Activated naive CD8-positive, alpha-beta T cell treated with anti-CD3 and anti-CD28 coated beads, Interleukin-2, amount 50 U/mL, for 24 hours (primary cell): Measurements from ENCODE around the gene CAP2.
"Not testable (repeated sequence)": the region's sequence is repeated elsewhere in the genome, so short reads cannot be mapped to it uniquely, and the experiment has no call there.

ENCODE experiments used
- ATAC-seq: fragments of 150-1000 bp; cut with Tn5 transposase; one replicate; pipeline ENCODE4 v1.10.0; 2021
- DNase-seq: peaks from one replicate; pipeline ENCODE4 v3.0.0; 2021
- H3K27ac Mint-ChIP-seq: one replicate; pipeline ENCODE4 v1.8.0; 2021; ENCODE audit warnings: mild to moderate bottlenecking, mixed read lengths
- H3K27me3 Mint-ChIP-seq: one replicate; pipeline ENCODE4 v1.8.0; 2021; ENCODE audit warnings: mixed read lengths
- H3K36me3 Mint-ChIP-seq: one replicate; pipeline ENCODE4 v1.8.0; 2021; ENCODE audit warnings: low read depth, mixed read lengths
- H3K4me1 Mint-ChIP-seq: one replicate; pipeline ENCODE4 v1.8.0; 2021; ENCODE audit warnings: mixed read lengths
- H3K4me3 Mint-ChIP-seq: one replicate; pipeline ENCODE4 v1.8.0; 2021; ENCODE audit warnings: mild to moderate bottlenecking, moderate library complexity, mixed read lengths
- H3K9me3 Mint-ChIP-seq: one replicate; pipeline ENCODE4 v1.8.0; 2021; ENCODE audit warnings: mixed read lengths

The CAP2 gene

DNA sequence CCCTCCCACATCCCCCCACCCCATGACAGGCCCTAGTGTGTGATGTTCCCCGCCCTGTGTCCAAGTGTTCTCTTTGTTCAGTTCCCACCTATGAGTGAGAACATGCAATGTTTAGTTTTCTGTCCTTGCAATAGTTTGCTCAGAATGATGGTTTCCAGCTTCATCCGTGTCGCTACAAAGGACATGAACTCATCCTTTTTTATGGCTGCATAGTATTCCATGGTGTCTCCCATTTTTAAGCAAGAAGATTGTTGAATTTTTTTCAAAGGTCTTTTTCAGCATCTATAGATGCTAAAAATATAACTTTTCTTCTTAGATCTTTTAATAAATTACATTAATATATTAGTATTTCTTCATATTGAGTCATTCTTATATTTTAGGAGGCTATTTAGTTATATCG is 47.4 kb downstream of the CAP2 start:
- not testable (repeated sequence) for H3K27me3 Mint-ChIP-seq, H3K4me1 Mint-ChIP-seq, H3K4me3 Mint-ChIP-seq, H3K27ac Mint-ChIP-seq, H3K9me3 Mint-ChIP-seq, ATAC-seq, H3K36me3 Mint-ChIP-seq, DNase-seq

DNA sequence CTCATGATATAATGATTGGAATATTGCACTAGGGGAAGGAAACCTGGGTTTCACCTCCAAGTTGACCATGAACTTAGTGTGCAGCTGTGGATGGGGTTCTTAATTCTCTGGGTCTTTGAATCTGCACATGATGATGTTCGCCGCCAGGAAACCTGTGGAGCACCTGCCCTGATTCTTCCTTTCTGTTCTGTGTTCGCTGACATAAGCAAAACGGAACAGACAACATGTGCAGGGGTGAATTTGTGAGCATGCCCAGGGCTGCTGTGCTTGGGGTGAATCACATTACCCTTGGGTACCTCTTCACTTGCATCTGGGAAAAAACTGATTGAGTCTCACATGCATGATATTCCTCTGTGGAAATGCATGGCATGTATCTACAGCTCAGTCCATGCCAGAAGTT is 48.8 kb downstream of the CAP2 start:
- no peaks in the 10 kb centered on the region for H3K36me3 Mint-ChIP-seq
- H3K27ac Mint-ChIP-seq = no peak overlapping the region
- peaks cover 5% of the 10 kb centered on the region for H3K27me3 Mint-ChIP-seq
- DNase-seq = no peak
- ATAC-seq = no peak
- no peak overlapping the region for H3K4me3 Mint-ChIP-seq
- no peaks in the 10 kb centered on the region for H3K9me3 Mint-ChIP-seq
- H3K4me1 Mint-ChIP-seq = no peaks in the 10 kb centered on the region

DNA sequence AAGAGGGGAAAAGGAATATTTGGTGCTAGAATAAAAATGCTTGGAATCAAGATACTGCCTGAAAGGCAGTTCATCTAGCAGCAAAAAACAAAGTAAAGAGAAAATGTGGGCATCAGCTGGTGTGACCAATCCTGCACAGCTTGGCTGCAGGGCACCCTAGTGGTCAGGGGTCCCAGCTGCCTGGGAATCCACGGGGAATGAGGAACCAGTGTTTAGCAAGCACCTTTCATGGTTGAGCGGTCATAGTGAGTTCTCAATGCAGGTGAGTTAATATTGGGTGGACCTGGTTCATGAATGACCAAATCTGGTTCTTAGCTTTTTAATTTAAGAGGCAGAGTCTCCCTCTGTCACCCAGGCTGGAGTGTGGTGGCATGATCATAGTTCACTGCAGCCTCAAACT is 53.3 kb downstream of the CAP2 start:
- H3K9me3 Mint-ChIP-seq = no peaks in the 10 kb centered on the region
- no peak for DNase-seq
- no peaks in the 10 kb centered on the region for H3K4me1 Mint-ChIP-seq
- no peaks in the 10 kb centered on the region for H3K36me3 Mint-ChIP-seq
- H3K27ac Mint-ChIP-seq = no peak overlapping the region
- ATAC-seq = no peak
- peaks cover 3% of the 10 kb centered on the region for H3K27me3 Mint-ChIP-seq
- H3K4me3 Mint-ChIP-seq = no peak overlapping the region

DNA sequence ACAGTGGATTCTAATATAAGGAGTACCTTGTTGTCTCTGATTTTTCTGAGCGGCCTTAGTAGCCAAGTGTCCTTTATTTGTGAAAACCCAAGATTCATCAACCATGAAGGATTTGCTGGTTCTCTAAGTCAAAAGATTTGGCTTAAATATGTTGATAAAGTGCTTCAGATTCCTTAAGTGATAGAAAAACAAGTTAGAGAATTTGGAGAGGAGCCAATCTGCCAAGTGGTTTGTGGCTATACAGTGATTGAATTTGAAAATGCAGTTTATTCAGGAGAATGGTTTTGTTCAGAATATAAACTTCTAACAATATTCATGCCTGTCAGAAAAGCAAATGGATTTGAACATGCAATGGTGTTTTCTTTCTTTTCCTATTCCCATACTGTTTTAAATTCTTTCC is 54.8 kb downstream of the CAP2 start:
- Mint-ChIP-seq H3K27me3 (peaks cover 3% of the 10 kb centered on the region), H3K4me3 (no peak overlapping the region), H3K36me3 (no peaks in the 10 kb centered on the region), H3K27ac (no peak overlapping the region), H3K9me3 (no peaks in the 10 kb centered on the region), H3K4me1 (no peaks in the 10 kb centered on the region)
- ATAC-seq = no peak
- DNase-seq = no peak

DNA sequence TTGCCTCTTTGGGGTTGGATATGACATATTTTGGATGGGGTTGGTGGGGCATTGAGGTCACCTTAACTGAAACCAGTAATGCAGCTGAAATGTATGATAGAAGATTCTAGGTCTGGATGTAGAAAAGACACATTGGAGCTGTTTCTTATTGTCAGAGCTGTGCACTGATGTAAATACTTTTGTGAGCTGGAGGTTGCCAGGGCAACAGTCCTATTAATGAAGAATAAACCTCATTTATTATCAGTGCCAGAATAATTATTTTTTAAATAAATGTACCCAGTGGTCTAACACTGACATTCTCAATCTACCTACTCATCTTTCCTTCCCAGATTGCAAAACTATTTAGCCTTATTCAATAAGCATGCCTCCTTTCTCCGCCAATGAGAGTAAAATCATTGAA is 57.0 kb downstream of the CAP2 start:
- Mint-ChIP-seq H3K36me3 (no peaks in the 10 kb centered on the region), H3K4me1 (no peaks in the 10 kb centered on the region), H3K27me3 (peaks cover 3% of the 10 kb centered on the region), H3K9me3 (no peaks in the 10 kb centered on the region), H3K4me3 (no peak overlapping the region), H3K27ac (no peak overlapping the region)
- ATAC-seq = no peak
- DNase-seq = no peak

DNA sequence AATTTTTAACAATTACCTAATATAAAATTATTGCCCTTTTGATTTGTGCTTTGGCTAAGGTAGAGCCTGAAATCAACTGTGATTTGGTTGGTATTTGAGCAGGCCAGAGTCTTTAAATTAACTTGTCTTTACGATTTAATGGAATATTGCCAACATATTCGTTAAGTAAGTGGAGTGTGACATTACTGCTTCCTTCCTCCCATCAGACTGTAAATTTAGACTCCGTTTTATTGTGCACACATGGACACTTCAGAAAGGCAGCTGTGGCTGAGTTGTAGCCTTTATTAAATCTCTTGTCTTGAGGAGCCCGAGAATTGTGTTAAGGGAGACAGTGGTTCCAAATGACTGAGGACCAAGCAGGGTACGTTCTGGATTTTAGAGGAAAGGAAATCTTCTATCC is 57.4 kb downstream of the CAP2 start:
- DNase-seq = no peak
- H3K27me3 Mint-ChIP-seq = peaks cover 3% of the 10 kb centered on the region
- no peaks in the 10 kb centered on the region for H3K4me1 Mint-ChIP-seq
- no peak for ATAC-seq
- H3K27ac Mint-ChIP-seq = no peak overlapping the region
- no peaks in the 10 kb centered on the region for H3K9me3 Mint-ChIP-seq
- no peaks in the 10 kb centered on the region for H3K36me3 Mint-ChIP-seq
- no peak overlapping the region for H3K4me3 Mint-ChIP-seq

DNA sequence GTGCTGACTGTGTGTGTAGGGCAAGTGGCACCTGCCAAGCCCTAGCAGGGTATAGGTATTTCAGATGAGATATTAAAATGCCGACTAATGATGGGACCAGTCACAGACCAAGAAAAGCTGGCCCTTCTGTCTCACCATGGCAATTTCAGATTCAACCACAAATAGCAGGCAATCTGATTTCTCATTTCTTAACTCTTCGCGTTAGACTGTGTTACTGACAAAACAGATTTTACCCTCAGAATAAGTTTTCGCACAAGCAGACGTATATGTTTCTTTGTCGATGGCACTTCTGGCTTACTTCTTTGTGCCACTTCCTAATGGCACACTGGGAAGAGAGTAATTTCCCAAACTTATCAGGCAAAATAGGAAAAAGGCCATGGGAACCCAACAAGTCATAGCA is 58.7 kb downstream of the CAP2 start:
- no peaks in the 10 kb centered on the region for H3K4me1 Mint-ChIP-seq
- no peak overlapping the region for H3K4me3 Mint-ChIP-seq
- ATAC-seq (no peak), DNase-seq (no peak)
- no peaks in the 10 kb centered on the region for H3K27me3 Mint-ChIP-seq
- H3K36me3 Mint-ChIP-seq = no peaks in the 10 kb centered on the region
- no peak overlapping the region for H3K27ac Mint-ChIP-seq
- no peaks in the 10 kb centered on the region for H3K9me3 Mint-ChIP-seq

DNA sequence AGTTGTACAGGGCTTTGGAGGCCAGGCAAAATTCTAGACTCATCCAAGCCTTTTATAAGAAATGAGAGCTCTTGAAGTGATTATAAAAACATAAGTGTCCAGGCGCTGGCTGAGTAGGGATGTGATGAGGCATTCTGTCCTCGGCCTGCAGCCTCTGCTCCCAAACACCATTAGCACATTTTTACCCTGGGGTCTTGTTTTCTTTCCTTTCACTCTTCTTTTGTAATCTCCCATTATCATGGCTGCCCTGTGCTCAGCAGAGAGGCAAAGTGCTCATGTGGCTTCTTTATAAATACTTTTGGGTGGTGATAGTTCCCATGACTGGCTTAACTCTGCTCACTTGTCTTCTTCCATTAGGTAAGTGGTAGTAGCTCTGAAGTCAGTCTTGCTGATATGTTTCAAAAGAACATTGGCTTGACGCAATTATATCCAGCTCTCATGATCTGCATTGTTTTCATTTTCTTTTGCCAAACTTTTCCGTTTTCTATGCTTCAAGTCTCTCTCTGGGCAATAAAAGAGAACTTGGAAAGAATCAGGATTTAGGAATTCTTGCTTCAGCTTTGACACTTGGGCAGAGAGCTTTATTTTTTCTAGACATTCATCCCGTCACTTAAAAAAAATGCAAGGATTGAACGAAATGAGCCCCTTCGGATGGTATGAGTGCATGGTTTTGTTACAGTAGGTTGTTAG is 61.1 kb downstream of the CAP2 start:
- no peak for DNase-seq
- Mint-ChIP-seq H3K9me3 (no peaks in the 10 kb centered on the region), H3K27ac (no peak overlapping the region), H3K4me3 (no peak overlapping the region), H3K36me3 (no peaks in the 10 kb centered on the region), H3K27me3 (no peaks in the 10 kb centered on the region), H3K4me1 (no peaks in the 10 kb centered on the region)
- ATAC-seq = no peak

DNA sequence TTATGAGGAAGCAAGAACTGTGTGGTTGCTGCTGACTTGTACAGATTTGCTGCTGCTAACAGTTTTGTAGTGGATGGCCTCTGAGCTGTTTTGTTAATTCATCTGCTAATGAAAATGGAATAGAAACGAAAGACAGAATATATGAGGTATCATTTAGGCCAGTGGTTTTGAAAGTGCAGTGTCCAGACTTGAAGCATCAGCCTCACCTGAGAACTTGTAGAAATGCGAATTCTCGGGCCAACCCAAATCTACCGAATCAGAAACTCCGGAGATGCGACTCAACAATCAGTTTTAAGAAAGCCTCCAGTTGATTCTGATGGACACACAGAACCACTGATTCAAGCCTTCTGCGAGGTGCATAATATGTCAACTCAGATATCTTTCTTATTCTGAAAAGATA is 62.5 kb downstream of the CAP2 start:
- DNase-seq = no peak
- Mint-ChIP-seq H3K9me3 (no peaks in the 10 kb centered on the region), H3K4me1 (no peaks in the 10 kb centered on the region), H3K4me3 (no peak overlapping the region), H3K36me3 (no peaks in the 10 kb centered on the region), H3K27me3 (peaks cover 2% of the 10 kb centered on the region), H3K27ac (no peak overlapping the region)
- ATAC-seq = no peak

DNA sequence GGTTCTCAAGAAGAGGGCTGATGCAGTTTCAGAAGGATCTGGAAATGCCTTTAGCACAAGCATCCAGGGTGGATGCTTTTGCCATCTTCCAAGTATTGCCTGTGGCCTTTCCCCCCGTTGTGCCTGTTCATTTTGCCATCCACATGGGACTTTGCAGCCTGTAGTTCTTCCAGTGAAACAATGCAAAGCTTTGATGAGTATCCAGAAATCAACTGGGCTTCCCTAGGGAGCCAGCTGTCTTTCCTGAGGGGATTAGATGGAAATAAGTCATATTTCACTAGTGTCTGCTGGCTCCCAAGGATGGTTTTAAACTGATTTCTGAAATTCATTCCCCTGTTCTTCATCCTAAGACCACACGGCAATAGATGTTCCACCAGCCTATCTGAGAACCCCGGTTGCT is 63.3 kb downstream of the CAP2 start:
- Mint-ChIP-seq H3K4me1 (no peaks in the 10 kb centered on the region), H3K27me3 (peaks cover 2% of the 10 kb centered on the region), H3K9me3 (no peaks in the 10 kb centered on the region), H3K36me3 (no peaks in the 10 kb centered on the region), H3K4me3 (no peak overlapping the region), H3K27ac (no peak overlapping the region)
- no peak for ATAC-seq
- DNase-seq = no peak

DNA sequence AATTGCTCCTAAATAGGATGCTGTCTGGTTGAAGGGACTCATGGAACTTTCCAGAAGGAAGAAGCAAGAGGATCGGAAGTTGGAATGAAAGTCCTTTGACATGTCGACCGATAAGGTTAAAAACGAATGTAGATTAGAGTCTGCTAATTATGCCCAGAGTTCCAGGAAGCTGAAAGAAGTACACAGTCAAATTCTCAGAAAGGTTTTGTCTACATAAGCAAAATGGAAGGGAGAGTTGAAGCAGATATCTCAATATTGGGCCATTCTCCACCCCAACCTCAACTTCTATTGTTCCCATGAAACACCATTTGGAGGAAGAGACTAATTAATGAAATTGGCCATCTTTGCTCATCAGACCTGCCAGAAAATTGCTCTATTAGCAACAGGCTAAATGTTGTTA is 64.0 kb downstream of the CAP2 start:
- ATAC-seq (no peak), DNase-seq (no peak)
- Mint-ChIP-seq H3K27me3 (peaks cover 2% of the 10 kb centered on the region), H3K4me1 (no peaks in the 10 kb centered on the region), H3K9me3 (no peaks in the 10 kb centered on the region), H3K4me3 (no peak overlapping the region), H3K36me3 (no peaks in the 10 kb centered on the region), H3K27ac (no peak overlapping the region)

DNA sequence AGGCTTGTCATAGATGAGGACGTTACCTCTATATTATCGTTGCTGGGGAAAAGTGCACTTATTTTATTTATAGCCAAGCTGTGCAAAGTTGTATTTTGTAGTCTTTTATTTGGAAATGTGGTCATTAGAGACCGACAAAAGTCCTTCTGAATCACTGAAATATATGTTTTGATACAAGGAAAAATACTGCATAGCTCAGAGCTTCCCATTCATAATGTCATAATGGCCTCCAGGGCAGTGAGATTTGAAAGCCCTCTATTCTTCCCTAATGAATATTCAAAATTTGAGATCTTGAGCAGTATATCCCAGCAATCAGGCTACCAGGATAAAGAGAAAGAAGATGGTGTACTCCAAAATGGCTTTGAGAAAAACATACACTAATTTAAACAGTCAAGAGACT is 64.6 kb downstream of the CAP2 start:
- DNase-seq = no peak
- no peaks in the 10 kb centered on the region for H3K36me3 Mint-ChIP-seq

DNA sequence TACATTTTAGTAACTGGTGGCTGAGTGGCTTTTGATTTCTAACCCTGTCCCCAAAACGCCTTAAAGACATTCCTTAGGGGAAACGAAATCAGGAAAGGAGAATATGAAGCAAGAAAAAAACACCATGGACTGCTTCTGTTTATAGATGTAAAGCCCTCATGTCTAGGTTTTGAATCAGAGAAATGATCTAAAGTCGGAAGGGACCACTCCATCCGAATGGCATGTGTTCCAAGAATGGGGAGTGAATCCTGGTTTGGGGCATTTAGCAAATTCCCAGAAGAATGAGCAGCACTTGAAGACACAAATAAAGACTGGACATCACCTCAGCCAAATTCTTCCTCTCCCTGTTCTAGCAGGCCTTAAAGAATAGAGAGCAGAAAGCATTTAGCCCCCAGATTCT is 65.6 kb downstream of the CAP2 start:
- no peak overlapping the region for H3K27ac Mint-ChIP-seq
- H3K4me3 Mint-ChIP-seq = no peak overlapping the region
- H3K36me3 Mint-ChIP-seq = no peaks in the 10 kb centered on the region
- H3K4me1 Mint-ChIP-seq = no peaks in the 10 kb centered on the region
- H3K9me3 Mint-ChIP-seq = no peaks in the 10 kb centered on the region
- DNase-seq (no peak), ATAC-seq (no peak)
- peaks cover 6% of the 10 kb centered on the region for H3K27me3 Mint-ChIP-seq

More for the DNA sequence above, 64.6 kb downstream of the CAP2 start:
- Mint-ChIP-seq H3K4me1 (no peaks in the 10 kb centered on the region), H3K27me3 (peaks cover 6% of the 10 kb centered on the region), H3K27ac (no peak overlapping the region), H3K4me3 (no peak overlapping the region), H3K9me3 (no peaks in the 10 kb centered on the region)
- no peak for ATAC-seq

DNA sequence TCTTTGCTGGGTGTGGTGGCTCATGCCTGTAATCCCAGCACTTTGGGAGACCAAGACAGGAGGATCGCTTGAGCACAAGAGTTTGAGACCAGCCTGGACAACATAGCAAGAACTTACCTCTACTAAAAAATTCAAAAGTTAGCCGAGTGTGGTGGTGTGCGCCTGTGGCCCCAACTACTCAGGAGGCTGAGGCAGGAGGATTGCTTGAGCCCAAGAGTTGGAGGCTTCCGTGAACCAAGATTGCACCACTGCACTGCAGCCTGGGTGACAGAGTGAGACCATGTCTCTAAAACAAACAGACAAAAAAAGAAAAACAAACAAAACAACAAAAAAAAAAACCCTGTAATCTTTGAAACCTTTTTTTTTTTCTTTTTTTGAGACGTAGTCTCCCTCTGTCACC is 67.5 kb downstream of the CAP2 start:
- Mint-ChIP-seq H3K36me3 (no peaks in the 10 kb centered on the region), H3K27ac (no peak overlapping the region), H3K9me3 (no peaks in the 10 kb centered on the region), H3K4me3 (no peak overlapping the region), H3K4me1 (no peaks in the 10 kb centered on the region), H3K27me3 (peaks cover 6% of the 10 kb centered on the region)
- ATAC-seq = no peak
- no peak for DNase-seq

DNA sequence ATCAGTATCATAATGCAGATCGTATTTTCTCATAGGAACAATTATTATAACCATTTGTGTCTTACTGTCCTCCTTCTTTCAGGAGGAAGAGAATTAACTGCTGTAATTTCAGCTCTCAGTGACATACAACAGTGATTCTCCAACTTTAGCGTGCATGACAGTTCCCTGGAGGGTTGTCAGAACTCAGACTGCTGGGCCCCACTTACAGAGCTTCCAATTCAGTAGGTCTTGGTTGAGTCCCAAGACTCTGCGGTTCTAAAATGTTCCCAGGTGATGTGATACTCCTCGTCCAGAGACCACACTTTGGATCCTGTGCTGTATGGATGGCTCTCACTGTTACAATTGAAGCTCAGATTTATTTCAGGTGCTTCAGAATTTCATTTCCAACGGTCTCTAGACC is 72.8 kb downstream of the CAP2 start:
- no peak for DNase-seq
- Mint-ChIP-seq H3K27me3 (peaks cover 3% of the 10 kb centered on the region), H3K9me3 (no peaks in the 10 kb centered on the region), H3K36me3 (no peaks in the 10 kb centered on the region), H3K4me1 (no peaks in the 10 kb centered on the region), H3K27ac (no peak overlapping the region), H3K4me3 (no peak overlapping the region)
- ATAC-seq = no peak

DNA sequence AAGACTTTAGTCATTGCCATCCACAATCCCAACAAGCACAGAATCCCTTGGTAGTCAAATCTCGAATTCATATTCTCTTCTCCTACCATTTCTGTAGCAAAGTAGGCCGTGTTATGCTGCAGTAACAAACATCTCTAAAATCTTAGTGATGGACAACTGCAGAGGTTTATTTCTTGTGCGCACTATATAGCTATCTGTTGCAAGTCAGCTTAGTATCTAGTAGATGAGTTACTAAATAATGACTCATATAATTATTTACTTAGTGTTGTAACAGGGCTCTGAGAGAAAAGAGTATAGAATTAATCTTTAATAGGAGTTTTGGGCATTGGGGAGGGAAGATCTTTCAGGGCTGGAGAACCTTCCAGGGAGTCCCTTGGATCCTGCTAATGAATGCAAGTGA is 73.3 kb downstream of the CAP2 start:
- H3K27me3 Mint-ChIP-seq = peaks cover 3% of the 10 kb centered on the region
- no peak for ATAC-seq

More for the DNA sequence above, 73.3 kb downstream of the CAP2 start:
- Mint-ChIP-seq H3K4me1 (no peaks in the 10 kb centered on the region), H3K9me3 (no peaks in the 10 kb centered on the region), H3K36me3 (no peaks in the 10 kb centered on the region), H3K4me3 (no peak overlapping the region), H3K27ac (no peak overlapping the region)
- DNase-seq = no peak
